COLO668 (cell line): ENCODE results near the gene ESR1.
"Not testable (repeated sequence)": the region's sequence is repeated elsewhere in the genome, so short reads cannot be mapped to it uniquely, and the experiment has no call there.

Experiments used
- DNase-seq: peaks from one replicate; lab custom pipeline; 2025; ENCODE audit not compliant: unreplicated experiment; lab: John Stamatoyannopoulos, UW

ESR1 gene

GRCh38 chr6:152123076-152123475, 315.6 kb downstream of the ESR1 start:
- DNase-seq = no peak

GRCh38 chr6:152124429-152125074, 317.1 kb downstream of the ESR1 start:
- DNase-seq = peak; percentile 9

GRCh38 chr6:152127432-152128165, 320.1 kb downstream of the ESR1 start:
- DNase-seq = no peak

- DNase-seq = no peak
These were observed 322.2 kb downstream of the ESR1 start for GRCh38 chr6:152129691-152130151.

- DNase-seq = no peak
These were observed 323.0 kb downstream of the ESR1 start for GRCh38 chr6:152130441-152130840.

GRCh38 chr6:152135755-152136448, 328.4 kb downstream of the ESR1 start:
- peak; percentile 32 for DNase-seq

- DNase-seq = peak; percentile 76
These were observed 329.0 kb downstream of the ESR1 start for GRCh38 chr6:152136449-152136825.

GRCh38 chr6:152138344-152138743, 330.9 kb downstream of the ESR1 start:
- not testable (repeated sequence) for DNase-seq

GRCh38 chr6:152142105-152142504, 334.6 kb downstream of the ESR1 start:
- no peak for DNase-seq

GRCh38 chr6:152143359-152143758, 335.9 kb downstream of the ESR1 start:
- no peak for DNase-seq

GRCh38 chr6:152146385-152146784, 338.9 kb downstream of the ESR1 start:
- DNase-seq = no peak

GRCh38 chr6:152147269-152147668, 339.8 kb downstream of the ESR1 start:
- DNase-seq = no peak

GRCh38 chr6:152148412-152148811, 340.9 kb downstream of the ESR1 start:
- no peak for DNase-seq

GRCh38 chr6:152150196-152150595, 342.7 kb downstream of the ESR1 start:
- DNase-seq = no peak

- DNase-seq = no peak
These were observed 344.4 kb downstream of the ESR1 start for GRCh38 chr6:152151920-152152319.

GRCh38 chr6:152154559-152155356, 347.3 kb downstream of the ESR1 start:
- DNase-seq = no peak

GRCh38 chr6:152155792-152156191, 348.3 kb downstream of the ESR1 start:
- no peak for DNase-seq

- DNase-seq = peak; percentile 5
These were observed 352.9 kb downstream of the ESR1 start for GRCh38 chr6:152160346-152160745.

- DNase-seq = no peak
These were observed 354.0 kb downstream of the ESR1 start for GRCh38 chr6:152161501-152161900.

- no peak for DNase-seq
These were observed 357.5 kb downstream of the ESR1 start for GRCh38 chr6:152164957-152165356.

- DNase-seq = no peak
These were observed 359.0 kb downstream of the ESR1 start for GRCh38 chr6:152166497-152166896.
